Gastrocnemius medialis (tissue), 4 donors: ENCODE results near the gene MSMB. TPM values are rescaled to one million over a fixed set of nuclear protein-coding genes. Genes with fewer than 3 reads are reported as not detected.
"Not testable (repeated sequence)": the region's sequence is repeated elsewhere in the genome, so short reads cannot be mapped to it uniquely, and the experiment has no call there.

Experiments
- ATAC-seq, 2 donors: fragments of 150-250 bp; one replicate each; pipeline ENCODE4 v1.9.1; 2016
- DNase-seq, 2 donors: peaks; one replicate each; pipeline ENCODE4 v3.0.0-alpha.2; 2019
- H3K27ac ChIP-seq, 4 donors: fragments of 200-600 bp; sonication (generic); 1 replicate in 1 of 4; 2 replicates in 3 of 4; pipeline ENCODE4 v1.5.1; 2016 to 2018; ENCODE audit warnings: mild to moderate bottlenecking in 2 of 4, moderate library complexity in 1 of 4
- H3K27me3 ChIP-seq, 3 donors: fragments of 200-600 bp; sonication (generic) in 2 of 3; 1 replicate in 1 of 3; 2 replicates in 2 of 3; pipeline versions ENCODE4 v1.5.1 to v1.6.0; 2016 to 2019; ENCODE audit warnings: mild to moderate bottlenecking in 1 of 3, moderate library complexity in 1 of 3
- H3K36me3 ChIP-seq, 2 donors: fragments of 200-600 bp; sonication (generic) in 1 of 2; one replicate each; pipeline ENCODE4 v1.5.1; 2017 to 2018
- H3K4me1 ChIP-seq, 2 donors: fragments of 200-600 bp; sonication (generic) in 1 of 2; one replicate each; pipeline ENCODE4 v1.5.1; 2016 to 2017; ENCODE audit warnings: mild to moderate bottlenecking in 2 of 2
- H3K4me3 ChIP-seq, 4 donors: fragments of 200-600 bp; sonication (generic) in 3 of 4; 1 replicate in 1 of 4; 2 replicates in 3 of 4; pipeline ENCODE4 v1.5.1; 2016 to 2019; ENCODE audit warnings: mild to moderate bottlenecking in 2 of 4
- H3K9me3 ChIP-seq, 3 donors: fragments of 200-600 bp; sonication (generic) in 2 of 3; 1 replicate in 1 of 3; 2 replicates in 2 of 3; pipeline ENCODE4 v1.5.1; 2016 to 2019
- CTCF ChIP-seq, 5 experiments: fragments of 450-650 bp in 3 of 5; fragments of 200-600 bp in 2 of 5; sonication (generic) in 2 of 5; IDR thresholded peaks in 4 of 5; conservative IDR thresholded peaks in 1 of 5; 1 replicate in 4 of 5; 2 replicates in 1 of 5; pipeline ENCODE4 v1.5.1; 2016 to 2019; ENCODE audit warnings: antibody characterized with exemption in 5 of 5, mild to moderate bottlenecking in 3 of 5, moderate library complexity in 3 of 5
- POLR2A ChIP-seq, 2 donors: fragments of 450-650 bp; IDR thresholded peaks; one replicate each; pipeline ENCODE4 v1.6.1; 2017; ENCODE audit warnings: antibody characterized with exemption in 2 of 2, mild to moderate bottlenecking in 2 of 2, moderate library complexity in 2 of 2
- in situ Hi-C, 4 donors: fragments of 200-750 bp; cut with MboI; loops; one replicate each; pipeline versions ENCODE4 v1.15.0 to v1.8.0; 2017; ENCODE audit warnings: low sequenced_read_pairs in 4 of 4
- intact Hi-C: fragments of 100-400 bp; cut with DNase I; formaldehyde crosslinking; loops from one replicate; pipeline ENCODE4 v1.15.1; 2023; ENCODE audit warnings: low total_unique reads
- total RNA-seq, 4 donors: library from RNA; depleted of rRNA; stranded (reverse); fragments of >200 nt; gene quantifications; one replicate each; pipeline versions ENCODE4 v1.1.0 to v1.2.3, GENCODE V29; 2016

MSMB gene
- total RNA-seq, 4 donors from 2014 or later = not detected

GRCh38 chr10:46091828-46092523 lies 45.9 kb upstream of the MSMB start:
- DNase-seq (no peak), ATAC-seq (no peak)
- no peaks in the 10 kb centered on the region for H3K9me3 ChIP-seq

DNA sequence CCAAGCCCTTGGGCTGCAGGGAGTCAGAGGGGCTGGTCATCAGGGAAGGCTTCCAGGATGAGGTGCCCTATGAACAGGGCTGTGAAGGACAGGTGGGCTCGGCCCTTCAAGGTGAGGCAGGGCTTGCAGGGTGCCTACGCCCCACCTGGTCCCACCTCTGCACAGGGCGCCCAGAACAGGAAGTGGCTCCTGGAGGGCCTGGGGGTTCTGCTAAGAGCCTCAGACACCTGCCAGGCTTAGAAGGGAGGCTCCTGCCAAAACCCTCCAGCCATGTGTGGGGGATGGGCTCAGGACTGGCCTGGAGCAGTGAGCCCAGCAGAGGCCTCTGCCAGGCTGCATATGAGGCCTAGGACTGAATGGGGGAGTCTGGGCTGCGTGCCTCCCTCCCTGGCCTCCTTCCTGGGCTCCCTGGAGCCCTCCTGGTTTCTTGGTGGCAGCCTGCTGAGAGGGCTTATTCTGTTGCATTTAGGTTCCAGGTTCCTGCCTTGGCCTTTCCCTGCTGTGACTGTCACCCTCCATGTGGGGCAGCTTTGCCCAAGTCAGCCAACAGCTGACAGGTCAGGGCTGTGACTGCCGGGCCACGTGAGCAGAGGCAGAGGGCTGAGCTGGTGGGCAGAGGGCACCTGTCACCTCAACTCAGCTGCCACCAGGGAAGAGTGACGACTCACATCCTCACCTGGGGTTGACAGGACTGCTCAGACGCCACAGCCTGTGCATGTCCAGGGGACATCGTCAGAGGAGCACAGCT lies 45.2 kb upstream of the MSMB start:
- Histone ChIP-seq H3K4me3 (no peak overlapping the region), H3K36me3 (no peaks in the 10 kb centered on the region), H3K27me3 (no peaks in the 10 kb centered on the region), H3K9me3 (no peaks in the 10 kb centered on the region), H3K4me1 (no peaks in the 10 kb centered on the region), H3K27ac (no peak overlapping the region)
- TF ChIP-seq POLR2A (IDR thresholded peaks at IDR 0.05) (no peak), CTCF (IDR thresholded peaks at IDR 0.05 in 4 of 5, conservative IDR thresholded peaks at IDR 0.05 in 1 of 5) (no peak)
- intact Hi-C loops (no loop called here), in situ Hi-C loops (no loop called here)
- DNase-seq (no peak), ATAC-seq (no peak)

More at GRCh38 chr10:46091828-46092523, 45.9 kb upstream of the MSMB start:
- Histone ChIP-seq H3K4me1 (no peaks in the 10 kb centered on the region), H3K4me3 (no peak overlapping the region), H3K36me3 (no peaks in the 10 kb centered on the region), H3K27ac (no peak overlapping the region), H3K27me3 (no peaks in the 10 kb centered on the region)
- TF ChIP-seq POLR2A (IDR thresholded peaks at IDR 0.05) (no peak), CTCF (IDR thresholded peaks at IDR 0.05 in 4 of 5, conservative IDR thresholded peaks at IDR 0.05 in 1 of 5) (no peak)
- in situ Hi-C loops (no loop called here), intact Hi-C loops (no loop called here)

GRCh38 chr10:46090258-46090812 lies 44.3 kb upstream of the MSMB start:
- H3K36me3 ChIP-seq = no peaks in the 10 kb centered on the region
- intact Hi-C loops = no loop called here
- H3K4me3 ChIP-seq = no peak overlapping the region
- no peak for DNase-seq
- no peaks in the 10 kb centered on the region for H3K4me1 ChIP-seq
- no peaks in the 10 kb centered on the region for H3K9me3 ChIP-seq
- no peak for ATAC-seq
- no peak for TF ChIP-seq POLR2A (IDR thresholded peaks at IDR 0.05)
- TF ChIP-seq CTCF (IDR thresholded peaks at IDR 0.05 in 4 of 5, conservative IDR thresholded peaks at IDR 0.05 in 1 of 5) = no peak
- in situ Hi-C loops = no loop called here
- H3K27me3 ChIP-seq = no peaks in the 10 kb centered on the region
- no peak overlapping the region for H3K27ac ChIP-seq

DNA sequence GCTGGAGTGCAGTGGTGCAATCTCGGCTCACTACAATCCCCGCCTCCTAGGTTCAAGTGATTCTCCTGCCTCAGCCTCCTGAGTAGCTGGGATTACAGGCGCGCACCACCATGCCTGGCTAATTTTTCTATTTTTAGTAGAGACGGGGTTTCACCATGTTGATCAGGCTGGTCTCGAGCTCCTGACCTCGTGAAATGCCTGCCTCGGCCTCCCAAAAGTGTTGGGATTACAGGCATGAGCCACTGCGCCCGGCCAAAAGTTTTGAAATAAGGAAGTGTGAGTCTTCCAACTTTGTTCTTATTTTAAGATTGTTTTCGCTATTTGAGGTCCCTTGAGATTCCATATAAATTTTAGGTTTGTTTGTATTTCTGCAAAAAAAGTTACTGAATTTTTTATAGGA lies 41.3 kb upstream of the MSMB start:
- in situ Hi-C loops, H3K9me3 ChIP-seq, H3K4me1 ChIP-seq, H3K27ac ChIP-seq, ATAC-seq, H3K4me3 ChIP-seq, intact Hi-C loops, H3K36me3 ChIP-seq, H3K27me3 ChIP-seq, DNase-seq: not testable (repeated sequence)
